T-helper 1 cell treated with Interleukin-12 subunit alpha and Interleukin-12 subunit beta and Interleukin-4 antibody, amounts not matched to agents 30 μg/mL and 1 μg/mL, for 36 hours (primary cell): ENCODE results near the gene ANKRD34C.

Experiments
- H3K27ac Mint-ChIP-seq: one replicate; pipeline ENCODE4 v1.8.0; 2021; ENCODE audit warnings: mild to moderate bottlenecking, mixed read lengths
- H3K27me3 Mint-ChIP-seq: one replicate; pipeline ENCODE4 v1.8.0; 2021; ENCODE audit warnings: low read depth, mixed read lengths
- H3K36me3 Mint-ChIP-seq: one replicate; pipeline ENCODE4 v1.8.0; 2021; ENCODE audit warnings: low read depth, mixed read lengths
- H3K4me1 Mint-ChIP-seq: one replicate; pipeline ENCODE4 v1.8.0; 2021; ENCODE audit warnings: low read depth, mixed read lengths
- H3K4me3 Mint-ChIP-seq: one replicate; pipeline ENCODE4 v1.8.0; 2021; ENCODE audit warnings: mild to moderate bottlenecking, moderate library complexity, mixed read lengths
- H3K9me3 Mint-ChIP-seq: one replicate; pipeline ENCODE4 v1.8.0; 2021; ENCODE audit warnings: mixed read lengths

The ANKRD34C gene

DNA sequence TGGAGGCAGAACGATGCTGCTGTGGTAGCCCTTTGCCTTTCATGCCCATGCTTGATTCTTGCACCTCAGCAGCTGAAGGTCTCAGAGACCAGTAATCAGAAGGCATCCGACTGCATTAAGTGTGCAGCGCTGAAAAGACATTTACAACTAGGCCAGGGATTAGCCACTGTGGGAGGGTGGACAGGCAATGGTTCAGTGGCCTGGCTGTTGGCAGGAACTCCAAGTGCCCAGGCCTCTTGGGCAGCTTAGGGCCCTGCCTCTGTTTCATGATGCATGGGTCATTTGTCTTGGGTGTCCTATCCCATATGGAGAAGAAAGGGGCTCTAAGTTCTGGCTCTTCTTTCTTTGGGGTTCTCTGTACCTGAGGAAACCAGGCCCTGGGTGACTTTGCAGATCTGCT is 39.8 kb downstream of the ANKRD34C start:
- Mint-ChIP-seq H3K36me3 (peaks cover 41% of the 10 kb centered on the region), H3K27ac (no peak overlapping the region), H3K4me1 (peaks cover 18% of the 10 kb centered on the region), H3K27me3 (no peaks in the 10 kb centered on the region), H3K4me3 (no peak overlapping the region), H3K9me3 (no peaks in the 10 kb centered on the region)

DNA sequence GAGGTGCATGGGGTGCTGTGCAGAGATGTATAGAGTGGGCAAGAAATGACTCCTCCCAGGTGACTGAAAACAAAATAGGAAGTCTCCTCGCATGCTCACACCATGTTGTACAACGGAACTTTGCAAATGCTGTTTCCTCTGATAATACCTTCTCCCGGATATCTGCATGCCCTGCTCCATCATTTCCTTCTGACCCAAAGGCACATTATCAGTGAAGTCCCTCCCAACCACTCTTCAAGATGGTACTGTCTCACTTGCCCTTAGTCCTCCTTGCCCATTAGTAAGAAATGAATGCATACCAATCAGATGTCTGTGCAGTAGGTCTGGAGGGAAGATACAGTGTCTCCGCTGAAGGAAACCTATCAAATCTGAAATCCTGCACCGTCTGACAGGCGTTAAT is 40.4 kb downstream of the ANKRD34C start:
- Mint-ChIP-seq H3K36me3 (peaks cover 35% of the 10 kb centered on the region), H3K27ac (no peak overlapping the region), H3K9me3 (no peaks in the 10 kb centered on the region), H3K4me3 (no peak overlapping the region), H3K27me3 (no peaks in the 10 kb centered on the region), H3K4me1 (peaks cover 14% of the 10 kb centered on the region)

DNA sequence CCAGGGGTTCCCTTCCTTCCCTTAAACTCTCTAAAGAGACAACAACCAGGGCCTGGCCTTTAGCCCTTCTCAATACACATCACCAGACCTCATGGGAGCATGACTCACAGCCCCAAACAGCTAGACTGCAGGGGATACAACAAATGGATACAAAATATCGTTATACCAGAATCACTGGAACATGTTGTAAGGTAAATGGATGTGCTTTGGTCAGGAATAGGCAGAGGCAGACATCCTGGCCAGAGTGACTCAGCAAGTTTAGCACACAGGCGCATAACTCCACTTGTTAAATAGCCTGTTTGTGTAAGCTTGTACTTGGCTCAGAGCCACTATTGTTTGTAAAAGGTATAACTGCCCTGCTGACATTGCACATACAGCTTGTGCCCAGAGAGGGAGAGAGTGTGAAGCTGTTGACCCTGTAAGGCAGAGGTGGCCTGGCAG is 46.7 kb downstream of the ANKRD34C start:
- Mint-ChIP-seq H3K4me3 (no peak overlapping the region), H3K27ac (no peak overlapping the region), H3K9me3 (no peaks in the 10 kb centered on the region), H3K4me1 (peaks cover 2% of the 10 kb centered on the region), H3K36me3 (peaks cover 5% of the 10 kb centered on the region), H3K27me3 (no peaks in the 10 kb centered on the region)
